ENCODE data around the gene PPP2R5C.
"Not testable (repeated sequence)": the region's sequence is repeated elsewhere in the genome, so short reads cannot be mapped to it uniquely, and the experiment has no call there.

PPP2R5C gene

DNA sequence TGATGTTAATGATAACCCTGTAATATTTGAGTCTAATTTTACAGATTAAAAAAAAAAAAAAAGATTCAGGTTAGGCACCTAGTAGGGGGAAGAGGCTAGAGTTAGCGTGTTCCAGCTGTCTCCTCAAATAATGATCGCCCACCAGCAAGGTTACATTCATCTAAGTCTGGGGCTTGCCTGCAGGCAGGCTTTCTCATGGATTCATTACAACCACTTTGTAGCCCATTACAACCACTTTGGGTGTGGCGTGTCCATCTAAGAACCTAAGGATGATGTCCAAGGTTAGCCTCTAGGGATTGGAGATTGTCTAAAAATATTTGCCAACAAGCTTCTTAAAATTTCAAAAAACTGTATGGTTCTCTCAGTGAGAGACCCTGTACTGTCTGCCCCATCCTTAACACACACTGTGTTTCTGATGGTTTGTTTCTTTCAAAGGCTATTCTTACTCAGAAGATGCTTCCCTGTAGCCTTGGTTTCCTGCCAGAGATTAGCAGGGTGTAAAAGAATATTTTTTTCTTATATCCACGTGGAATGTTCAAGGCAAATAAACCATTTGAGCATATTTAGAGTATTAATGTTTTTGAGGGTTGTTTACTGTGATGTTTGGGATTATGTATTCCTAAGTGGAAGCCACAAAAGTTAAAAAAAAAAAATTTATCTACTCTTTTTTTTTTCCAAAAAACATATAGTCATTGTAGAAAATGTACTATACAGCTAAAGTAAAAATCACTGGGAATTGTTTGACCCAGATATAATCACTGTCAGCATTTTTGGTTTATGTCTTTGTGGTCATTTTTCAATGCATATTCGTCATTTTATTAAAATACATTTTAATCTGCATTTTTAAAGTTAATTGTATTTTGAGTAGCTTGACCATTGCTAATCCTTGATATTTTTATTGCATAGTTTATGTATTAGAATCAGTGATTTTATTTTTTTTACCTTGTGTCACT, 204.5 kb downstream of the PPP2R5C start:
- DNase-seq (ENCODE audit: low read depth in 3 of 3), result no peak

DNA sequence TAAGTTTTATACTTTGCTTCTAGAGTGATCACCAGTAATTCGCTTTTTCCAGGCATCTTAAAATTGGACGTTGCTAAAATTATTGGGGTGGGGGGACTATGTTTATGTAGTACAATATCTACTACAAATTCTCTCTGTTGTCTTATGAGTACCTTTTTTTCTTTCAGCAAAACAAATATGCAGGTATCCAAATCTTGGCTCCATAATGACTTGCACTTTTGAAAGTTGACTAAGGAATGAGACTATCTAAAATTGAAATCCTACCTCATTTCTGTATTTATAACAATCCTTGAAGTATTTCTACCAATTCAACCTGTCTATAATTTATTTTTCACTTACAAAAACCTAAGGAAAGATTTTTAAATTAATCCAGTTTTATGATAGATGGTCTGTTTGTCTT, 205.2 kb downstream of the PPP2R5C start:
- DNase-seq (ENCODE audit: low read depth in 3 of 3), result no peak

GRCh38 chr14:101968186-101968585, 206.7 kb downstream of the PPP2R5C start:
- DNase-seq (ENCODE audit: low read depth in 3 of 3), result no peak

DNA sequence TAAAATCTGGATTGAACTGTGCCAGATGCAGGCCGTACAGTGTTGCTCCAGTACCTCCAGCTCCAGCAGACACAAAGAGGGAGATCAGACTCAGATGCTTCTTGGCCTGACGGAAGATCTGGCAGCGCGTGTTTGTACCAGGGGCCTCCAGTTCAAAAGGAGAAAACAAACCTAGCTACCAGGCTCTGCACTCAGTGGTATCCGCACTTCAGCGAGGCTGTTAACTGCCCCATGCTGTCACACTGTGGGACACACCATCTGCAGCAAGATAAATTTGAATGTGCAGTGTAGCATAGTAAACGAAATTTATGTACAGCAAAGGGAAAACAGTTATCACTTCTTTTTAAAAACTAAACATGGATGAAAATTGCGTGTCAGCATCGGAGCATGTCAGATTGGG, 208.0 kb downstream of the PPP2R5C start:
- no peak for DNase-seq (ENCODE audit: low read depth in 3 of 3)

DNA sequence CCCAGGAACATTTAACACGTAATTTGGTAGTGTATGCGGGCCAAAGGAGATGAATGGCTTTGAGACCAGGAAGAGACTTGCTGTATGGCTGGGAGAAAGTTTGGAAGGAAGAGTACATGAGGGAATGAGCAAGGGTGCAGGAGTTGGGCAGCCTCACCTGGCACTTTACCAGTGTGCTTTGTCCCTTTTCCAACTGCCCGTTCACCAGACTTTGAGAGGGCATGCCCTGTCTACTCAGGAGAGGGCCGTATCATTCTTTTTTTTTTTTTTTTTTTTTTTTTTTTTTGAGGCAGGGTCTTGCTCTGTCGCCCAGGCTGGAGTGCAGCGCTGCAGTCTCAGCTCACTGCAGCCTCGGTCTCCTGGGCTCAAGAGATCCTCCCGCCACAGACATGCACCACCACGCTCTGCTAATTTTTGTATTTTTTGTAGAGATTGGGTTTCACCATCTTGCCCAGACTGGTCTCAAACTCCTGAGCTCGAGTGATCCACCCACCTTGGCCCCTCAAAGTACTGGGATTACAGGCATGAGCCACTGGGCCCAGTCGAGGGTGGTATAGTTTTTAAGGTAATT, 209.4 kb downstream of the PPP2R5C start:
- no peak for DNase-seq (ENCODE audit: low read depth in 3 of 3)

- DNase-seq (ENCODE audit: low read depth in 3 of 3), result not testable (repeated sequence)
These were observed 209.9 kb downstream of the PPP2R5C start for GRCh38 chr14:101971458-101971857.

- no peak for DNase-seq (ENCODE audit: low read depth in 3 of 3)
These were observed 210.8 kb downstream of the PPP2R5C start for GRCh38 chr14:101972126-101972866.

DNA sequence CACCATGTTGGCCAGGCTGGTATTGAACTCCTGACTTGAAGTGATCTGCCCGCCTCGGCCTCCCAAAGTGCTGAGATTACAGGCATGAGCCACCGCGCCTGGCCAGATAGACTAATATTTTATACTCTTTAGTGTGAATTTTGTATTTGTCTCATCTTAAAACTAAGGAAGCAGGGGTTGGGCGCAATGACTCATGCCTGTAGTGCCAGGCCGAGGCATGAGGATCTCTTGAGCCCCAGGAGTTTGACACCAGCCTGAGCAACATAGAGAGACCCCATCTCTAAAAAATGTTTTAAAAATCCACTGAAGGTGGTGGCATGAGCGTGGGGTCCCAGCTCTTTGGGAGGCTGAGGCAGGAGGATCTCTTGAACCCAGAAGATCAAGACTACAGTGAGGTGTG, 211.8 kb downstream of the PPP2R5C start:
- DNase-seq (ENCODE audit: low read depth in 3 of 3), result no peak

- DNase-seq (ENCODE audit: low read depth in 3 of 3), result no peak
These were observed 213.7 kb downstream of the PPP2R5C start for GRCh38 chr14:101975231-101975630.
